Stimulated activated CD8-positive, alpha-beta memory T cell treated with anti-CD3 and anti-CD28 coated beads, Interleukin-4, amount 100 ng/mL, for 1 hour (primary cell): ENCODE data around the gene PDE2A.

Experiments
- DNase-seq, 2 donors: peaks; one replicate each; pipeline ENCODE4 v3.0.0-alpha.2; 2020; ENCODE audit warnings: low read depth in 2 of 2, low spot score in 1 of 2

Gene PDE2A

GRCh38 chr11:72704783-72705265 is 30.6 kb upstream of the PDE2A start:
- DNase-seq, result no peak

GRCh38 chr11:72704028-72704782 is 30.0 kb upstream of the PDE2A start:
- DNase-seq, result no peak

GRCh38 chr11:72703267-72704008 is 29.2 kb upstream of the PDE2A start:
- no peak for DNase-seq

- DNase-seq, result no peak
Observed at GRCh38 chr11:72702577-72703241, 28.5 kb upstream of the PDE2A start.

- DNase-seq, result no peak
Observed at GRCh38 chr11:72702096-72702495, 27.9 kb upstream of the PDE2A start.

GRCh38 chr11:72701466-72701865 is 27.2 kb upstream of the PDE2A start:
- no peak for DNase-seq

GRCh38 chr11:72700146-72700545 is 25.9 kb upstream of the PDE2A start:
- DNase-seq, result no peak

GRCh38 chr11:72697814-72698213 is 23.6 kb upstream of the PDE2A start:
- DNase-seq, result no peak

GRCh38 chr11:72696866-72697700 is 22.9 kb upstream of the PDE2A start:
- DNase-seq, result no peak

- DNase-seq, result no peak
Observed at GRCh38 chr11:72695354-72695753, 21.1 kb upstream of the PDE2A start.

GRCh38 chr11:72693271-72693968 is 19.2 kb upstream of the PDE2A start:
- DNase-seq, result no peak

- no peak for DNase-seq
Observed at GRCh38 chr11:72692498-72693237, 18.4 kb upstream of the PDE2A start.

GRCh38 chr11:72690166-72690565 is 15.9 kb upstream of the PDE2A start:
- no peak for DNase-seq

GRCh38 chr11:72688929-72689328 is 14.7 kb upstream of the PDE2A start:
- no peak for DNase-seq

GRCh38 chr11:72688486-72688885 is 14.3 kb upstream of the PDE2A start:
- no peak for DNase-seq

GRCh38 chr11:72687326-72687725 is 13.1 kb upstream of the PDE2A start:
- no peak for DNase-seq

GRCh38 chr11:72686639-72687220 is 12.5 kb upstream of the PDE2A start:
- no peak for DNase-seq

- DNase-seq, result no peak
Observed at GRCh38 chr11:72685560-72686480, 11.6 kb upstream of the PDE2A start.
